Fibroblast of lung (primary cell): ENCODE results near the gene IGSF23. TPM values are rescaled to one million over a fixed set of nuclear protein-coding genes. Genes with fewer than 3 reads are reported as not detected.

Source experiments
- DNase-seq, 2 donors: peaks; one replicate each; pipeline versions ENCODE4 v3.0.0 to v3.0.0-alpha.2; 2010; ENCODE audit warnings: low read depth in 2 of 2
- H2AFZ ChIP-seq: 2 replicates; pipeline ENCODE4 v1.5.1; 2012; ENCODE audit warnings: low read length, control low read depth, inconsistent platforms
- H3K27ac ChIP-seq: 2 replicates; pipeline ENCODE4 v1.5.1; 2011; ENCODE audit warnings: low read length, control low read depth; ENCODE audit not compliant: insufficient read depth
- H3K27me3 ChIP-seq: 2 replicates; pipeline ENCODE4 v1.5.1; 2011; ENCODE audit warnings: mild to moderate bottlenecking, low read length; ENCODE audit not compliant: control insufficient read depth, insufficient read depth
- H3K36me3 ChIP-seq: 2 replicates; pipeline ENCODE4 v1.5.1; 2011; ENCODE audit warnings: low read length; ENCODE audit not compliant: control insufficient read depth, insufficient read depth
- H3K4me1 ChIP-seq: 2 replicates; pipeline ENCODE4 v1.5.1; 2011; ENCODE audit warnings: low read length; ENCODE audit not compliant: control insufficient read depth, insufficient read depth; ENCODE audit errors: extremely low read depth
- H3K4me2 ChIP-seq: 2 replicates; pipeline ENCODE4 v1.5.1; 2011; ENCODE audit warnings: low read length, control low read depth; ENCODE audit not compliant: insufficient read depth; ENCODE audit errors: extremely low read depth
- H3K4me3 ChIP-seq, 4 experiments: fragments of 200-600 bp in 1 of 4; sonication (generic) in 1 of 4; replicated peaks in 1 of 4; 2 replicates each; pipeline ENCODE4 v1.5.1; 2011 to 2016; ENCODE audit warnings: low read length in 4 of 4, low read depth in 3 of 4, mild to moderate bottlenecking in 3 of 4, control low read depth in 2 of 4, inconsistent platforms in 1 of 4, mixed read lengths in 1 of 4; ENCODE audit not compliant: insufficient read depth in 1 of 4; ENCODE audit errors: control extremely low read depth in 1 of 4
- H3K79me2 ChIP-seq: 2 replicates; pipeline ENCODE4 v1.5.1; 2012; ENCODE audit warnings: mild to moderate bottlenecking, low read length, inconsistent platforms; ENCODE audit not compliant: control insufficient read depth, insufficient read depth
- H3K9ac ChIP-seq: 2 replicates; pipeline ENCODE4 v1.5.1; 2011; ENCODE audit warnings: mild to moderate bottlenecking, low read length, control low read depth; ENCODE audit not compliant: insufficient read depth
- H3K9me3 ChIP-seq: 2 replicates; pipeline ENCODE4 v1.5.1; 2012; ENCODE audit warnings: low read depth, low read length; ENCODE audit not compliant: control insufficient read depth, insufficient read depth
- H4K20me1 ChIP-seq: 2 replicates; pipeline ENCODE4 v1.5.1; 2011; ENCODE audit warnings: low read length; ENCODE audit not compliant: control insufficient read depth, insufficient read depth; ENCODE audit errors: extremely low read depth
- EZH2 ChIP-seq: IDR thresholded peaks from 2 replicates; pipeline ENCODE4 v1.5.1; 2012; ENCODE audit warnings: low read length, control low read depth, mild to moderate bottlenecking; ENCODE audit errors: missing control alignments
- polyA plus RNA-seq, 2 donors: library from polyadenylated mRNA; depleted of rRNA in 1 of 2; stranded (reverse) in 1 of 2; unstranded in 1 of 2; fragments of >200 nt; gene quantifications; 2 replicates each; pipeline ENCODE4 v1.2.1, GENCODE V29; 2011 to 2012; ENCODE audit warnings: missing spikeins in 1 of 2
- total RNA-seq: library from RNA; depleted of rRNA; stranded (reverse); fragments of >200 nt; gene quantifications from 2 replicates; pipeline ENCODE4 v1.2.1, GENCODE V29; 2014
- TF ChIP-seq, protein P1 (sequence below), 2 donors: IDR thresholded peaks in 1 of 2; conservative IDR thresholded peaks in 1 of 2; 1 replicate in 1 of 2; 2 replicates in 1 of 2; pipeline ENCODE4 v1.5.1; 2011 to 2012; ENCODE audit warnings: low read length in 2 of 2, control low read depth in 1 of 2, inconsistent platforms in 1 of 2, low read depth in 1 of 2, mild to moderate bottlenecking in 1 of 2

IGSF23 gene
- total and polyA plus RNA-seq, 2 donors (not counting 1 experiment from before 2014, with no cell fraction given) = 0.33 to 1.3 TPM

DNA sequence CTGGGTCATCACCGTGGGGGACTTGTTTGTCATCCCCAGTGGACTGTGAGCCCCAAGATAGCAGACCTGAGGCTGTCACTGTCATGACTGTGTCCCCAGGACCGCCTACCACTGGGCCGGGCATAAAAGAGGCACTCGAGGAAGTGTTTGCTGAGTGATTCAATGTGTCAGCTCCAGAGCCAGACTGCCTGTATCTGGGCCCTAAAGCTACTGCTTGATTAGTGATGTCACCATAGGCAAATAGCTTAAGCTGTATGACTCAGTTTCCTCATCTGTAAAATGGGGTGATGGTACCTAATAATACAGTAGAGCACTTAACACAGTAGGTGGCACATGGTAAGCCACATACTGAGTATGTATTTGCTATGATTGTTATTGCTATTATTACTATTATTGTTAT is 46.7 kb downstream of the IGSF23 start:
- no peak for TF ChIP-seq EZH2
- TF ChIP-seq, protein P1, sequence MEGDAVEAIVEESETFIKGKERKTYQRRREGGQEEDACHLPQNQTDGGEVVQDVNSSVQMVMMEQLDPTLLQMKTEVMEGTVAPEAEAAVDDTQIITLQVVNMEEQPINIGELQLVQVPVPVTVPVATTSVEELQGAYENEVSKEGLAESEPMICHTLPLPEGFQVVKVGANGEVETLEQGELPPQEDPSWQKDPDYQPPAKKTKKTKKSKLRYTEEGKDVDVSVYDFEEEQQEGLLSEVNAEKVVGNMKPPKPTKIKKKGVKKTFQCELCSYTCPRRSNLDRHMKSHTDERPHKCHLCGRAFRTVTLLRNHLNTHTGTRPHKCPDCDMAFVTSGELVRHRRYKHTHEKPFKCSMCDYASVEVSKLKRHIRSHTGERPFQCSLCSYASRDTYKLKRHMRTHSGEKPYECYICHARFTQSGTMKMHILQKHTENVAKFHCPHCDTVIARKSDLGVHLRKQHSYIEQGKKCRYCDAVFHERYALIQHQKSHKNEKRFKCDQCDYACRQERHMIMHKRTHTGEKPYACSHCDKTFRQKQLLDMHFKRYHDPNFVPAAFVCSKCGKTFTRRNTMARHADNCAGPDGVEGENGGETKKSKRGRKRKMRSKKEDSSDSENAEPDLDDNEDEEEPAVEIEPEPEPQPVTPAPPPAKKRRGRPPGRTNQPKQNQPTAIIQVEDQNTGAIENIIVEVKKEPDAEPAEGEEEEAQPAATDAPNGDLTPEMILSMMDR (conservative IDR thresholded peaks at IDR 0.05 in 1 of 2, IDR thresholded peaks at IDR 0.05 in 1 of 2; ENCODE audit: low read depth in 1 of 2, low read length in 2 of 2) = no peak
- no peak for DNase-seq
- Histone ChIP-seq H3K9me3 (no peaks in the 10 kb centered on the region), H2AFZ (no peak overlapping the region), H3K4me1 (peaks cover 16% of the 10 kb centered on the region), H3K27me3 (no peaks in the 10 kb centered on the region), H3K27ac (no peak overlapping the region), H3K36me3 (peaks cover 36% of the 10 kb centered on the region), H3K79me2 (no peaks in the 10 kb centered on the region), H4K20me1 (no peaks in the 10 kb centered on the region), H3K4me2 (no peak overlapping the region), H3K9ac (no peak overlapping the region), H3K4me3 (no peak overlapping the region)

DNA sequence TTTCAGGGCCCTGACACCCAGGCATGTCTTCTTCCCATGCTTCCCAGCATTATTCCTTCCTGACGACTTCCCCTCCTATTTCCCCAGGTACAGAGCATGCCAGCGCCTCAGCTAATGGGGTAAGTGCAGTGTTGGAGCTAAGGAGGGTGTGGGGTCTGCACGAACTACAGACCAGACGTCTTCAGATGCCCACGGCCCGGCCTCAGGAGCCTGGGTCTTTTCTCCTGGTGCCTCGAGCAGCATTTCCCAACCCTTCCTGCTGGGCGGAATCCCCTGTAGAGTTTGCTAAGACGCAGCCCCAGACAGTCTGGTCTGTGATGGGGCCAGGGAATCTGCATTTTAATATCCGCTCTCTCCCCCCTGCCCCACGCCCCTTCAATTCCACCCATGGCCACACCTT is 47.8 kb downstream of the IGSF23 start:
- H3K79me2 ChIP-seq = no peaks in the 10 kb centered on the region
- no peak overlapping the region for H3K4me2 ChIP-seq
- H2AFZ ChIP-seq = no peak overlapping the region
- peaks cover 16% of the 10 kb centered on the region for H3K4me1 ChIP-seq
- H3K4me3 ChIP-seq = no peak overlapping the region
- no peaks in the 10 kb centered on the region for H4K20me1 ChIP-seq
- H3K27me3 ChIP-seq = no peaks in the 10 kb centered on the region
- H3K9ac ChIP-seq = no peak overlapping the region
- TF ChIP-seq, protein P1 (conservative IDR thresholded peaks at IDR 0.05 in 1 of 2, IDR thresholded peaks at IDR 0.05 in 1 of 2; ENCODE audit: low read depth in 1 of 2, low read length in 2 of 2) = no peak
- TF ChIP-seq EZH2 = no peak
- no peak overlapping the region for H3K27ac ChIP-seq
- no peaks in the 10 kb centered on the region for H3K9me3 ChIP-seq
- peaks cover 33% of the 10 kb centered on the region for H3K36me3 ChIP-seq
- no peak for DNase-seq

GRCh38 chr19:44661904-44662303 is 48.5 kb downstream of the IGSF23 start:
- Histone ChIP-seq H3K79me2 (no peaks in the 10 kb centered on the region), H3K36me3 (peaks cover 30% of the 10 kb centered on the region), H3K9ac (no peak overlapping the region), H3K4me3 (no peak overlapping the region), H3K4me2 (no peak overlapping the region), H4K20me1 (no peaks in the 10 kb centered on the region), H3K27me3 (no peaks in the 10 kb centered on the region), H3K27ac (peak overlapping the region; percentile 58), H3K9me3 (no peaks in the 10 kb centered on the region), H2AFZ (no peak overlapping the region), H3K4me1 (peaks cover 16% of the 10 kb centered on the region)
- DNase-seq = peak in 1 of 2 donors; percentile 34
- TF ChIP-seq EZH2 = no peak
- TF ChIP-seq, protein P1 (conservative IDR thresholded peaks at IDR 0.05 in 1 of 2, IDR thresholded peaks at IDR 0.05 in 1 of 2; ENCODE audit: low read depth in 1 of 2, low read length in 2 of 2) = no peak
